ENCODE results near the gene SCNN1A. TPM values are rescaled to one million over a fixed set of nuclear protein-coding genes. Genes with fewer than 3 reads are reported as not detected.

Gene SCNN1A
- total RNA-seq, 1 experiment from 2014 or later = 2.9 TPM

DNA sequence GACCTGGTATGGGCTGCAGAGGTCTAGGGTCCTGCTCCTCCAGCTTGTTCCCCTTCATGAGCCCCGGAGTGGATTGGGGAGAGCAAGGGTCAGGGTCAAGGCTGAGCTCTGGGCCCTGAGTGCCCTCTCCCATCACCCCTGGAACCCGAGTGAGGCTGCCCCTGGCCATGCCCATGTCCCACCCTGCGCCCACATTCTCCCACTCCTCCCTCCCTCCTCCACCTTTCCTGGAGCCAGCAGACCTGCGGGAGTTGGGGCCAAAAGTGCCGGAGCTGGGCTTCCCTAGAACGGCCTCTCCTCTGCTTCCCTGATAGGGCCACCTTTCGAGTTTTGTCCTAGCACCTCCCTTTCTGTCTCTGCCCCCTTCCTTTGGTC, 590 bp downstream of the SCNN1A start:
- Histone ChIP-seq H2AFZ (ENCODE audit: low read length) (no peak overlapping the region), H3K27ac (ENCODE audit: low read length) (no peak overlapping the region), H3K9ac (ENCODE audit: low read length) (no peak overlapping the region), H3K36me3 (ENCODE audit: low read depth, low read length) (no peaks in the 10 kb centered on the region), H4K20me1 (ENCODE audit: low read length) (no peaks in the 10 kb centered on the region), H3K4me1 (ENCODE audit: insufficient read depth, low read length) (peaks cover 74% of the 10 kb centered on the region), H3K27me3 (ENCODE audit: low read length) (no peaks in the 10 kb centered on the region), H3K9me2 (replicated peaks; ENCODE audit: low read length) (no peaks in the 10 kb centered on the region), H3K79me2 (ENCODE audit: low read length) (0 out of 2 replicates have a peak, but pooled peaks cover 5% of the 10 kb centered on the region), H3F3A (ENCODE audit: low read length, unreplicated experiment) (peaks cover 5% of the 10 kb centered on the region), H3K4me3 (ENCODE audit: low read length) (no peak overlapping the region), H3K4me2 (ENCODE audit: low read length) (no peak overlapping the region), H3K9me3 (ENCODE audit: low read length) (no peaks in the 10 kb centered on the region)
- TF ChIP-seq EZH2phosphoT487 (IDR thresholded peaks at IDR 0.05; ENCODE audit: borderline replicate concordance, low read length) (no peak), EZH2 (IDR thresholded peaks at IDR 0.05; ENCODE audit: low read length, unreplicated experiment) (no peak)
- TF ChIP-seq, protein P1, sequence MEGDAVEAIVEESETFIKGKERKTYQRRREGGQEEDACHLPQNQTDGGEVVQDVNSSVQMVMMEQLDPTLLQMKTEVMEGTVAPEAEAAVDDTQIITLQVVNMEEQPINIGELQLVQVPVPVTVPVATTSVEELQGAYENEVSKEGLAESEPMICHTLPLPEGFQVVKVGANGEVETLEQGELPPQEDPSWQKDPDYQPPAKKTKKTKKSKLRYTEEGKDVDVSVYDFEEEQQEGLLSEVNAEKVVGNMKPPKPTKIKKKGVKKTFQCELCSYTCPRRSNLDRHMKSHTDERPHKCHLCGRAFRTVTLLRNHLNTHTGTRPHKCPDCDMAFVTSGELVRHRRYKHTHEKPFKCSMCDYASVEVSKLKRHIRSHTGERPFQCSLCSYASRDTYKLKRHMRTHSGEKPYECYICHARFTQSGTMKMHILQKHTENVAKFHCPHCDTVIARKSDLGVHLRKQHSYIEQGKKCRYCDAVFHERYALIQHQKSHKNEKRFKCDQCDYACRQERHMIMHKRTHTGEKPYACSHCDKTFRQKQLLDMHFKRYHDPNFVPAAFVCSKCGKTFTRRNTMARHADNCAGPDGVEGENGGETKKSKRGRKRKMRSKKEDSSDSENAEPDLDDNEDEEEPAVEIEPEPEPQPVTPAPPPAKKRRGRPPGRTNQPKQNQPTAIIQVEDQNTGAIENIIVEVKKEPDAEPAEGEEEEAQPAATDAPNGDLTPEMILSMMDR (conservative IDR thresholded peaks at IDR 0.05; ENCODE audit: low read depth, low read length) = no peak
- ATAC-seq (no peak), DNase-seq (no peak)
- CTCF ChIA-PET = no interaction called here
- BruUV-seq (replicated peaks) = no TSS peak
- POLR2A ChIA-PET (ENCODE audit: unreplicated experiment) = interaction anchor here (1.0 kb wide), 1 partner anchor 12 kb away, joined by 7 read pairs; no protein-coding TSS in a partner anchor
- intact Hi-C loops (cut with micrococcal nuclease) = no loop called here

DNA sequence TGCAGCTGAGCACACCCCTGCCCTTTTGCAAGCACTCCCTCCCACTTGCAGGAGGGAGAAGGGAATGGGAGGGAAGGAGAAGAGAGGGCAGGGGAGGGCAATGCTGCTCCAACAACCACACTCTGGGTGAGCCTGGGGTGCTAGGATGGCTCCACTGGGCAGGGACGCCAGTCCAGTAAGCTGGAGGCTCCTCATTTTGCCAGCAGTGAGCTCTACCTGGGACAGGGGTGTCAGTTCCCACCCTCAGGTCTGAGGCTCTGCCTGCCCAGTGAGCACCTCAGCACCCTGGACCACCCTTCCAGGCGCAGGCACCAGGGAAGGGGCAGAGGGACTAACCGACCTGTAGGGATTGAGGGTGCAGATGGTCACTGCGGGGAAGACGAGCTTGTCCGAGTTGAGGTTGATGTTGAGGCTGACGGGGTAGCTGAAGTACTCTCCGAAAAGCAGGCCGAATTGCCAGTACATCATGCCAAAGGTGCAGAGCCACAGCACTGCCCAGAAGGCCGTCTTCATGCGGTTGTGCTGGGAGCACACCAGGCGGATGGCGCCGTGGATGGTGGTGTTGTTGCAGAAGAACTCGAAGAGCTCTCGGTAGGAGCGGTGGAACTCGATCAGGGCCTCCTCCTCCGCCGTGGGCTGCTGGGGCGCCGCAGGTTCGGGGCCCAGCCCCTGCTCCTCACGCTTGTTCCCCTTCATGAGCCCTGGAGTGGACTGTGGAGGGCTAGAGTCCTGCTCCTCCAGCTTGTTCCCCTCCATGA, 1.2 kb downstream of the SCNN1A start:
- Histone ChIP-seq H3K9me3 (ENCODE audit: low read length) (no peaks in the 10 kb centered on the region), H2AFZ (ENCODE audit: low read length) (no peak overlapping the region), H3K27me3 (ENCODE audit: low read length) (no peaks in the 10 kb centered on the region), H3K79me2 (ENCODE audit: low read length) (0 out of 2 replicates have a peak, but pooled peaks cover 5% of the 10 kb centered on the region), H3K9me2 (replicated peaks; ENCODE audit: low read length) (no peaks in the 10 kb centered on the region), H3F3A (ENCODE audit: low read length, unreplicated experiment) (peaks cover 5% of the 10 kb centered on the region), H3K4me1 (ENCODE audit: insufficient read depth, low read length) (peaks cover 75% of the 10 kb centered on the region), H3K4me2 (ENCODE audit: low read length) (peak overlapping the region; percentile 81; the same call in 1 of the 2 replicates), H4K20me1 (ENCODE audit: low read length) (no peaks in the 10 kb centered on the region), H3K4me3 (ENCODE audit: low read length) (no peak overlapping the region), H3K27ac (ENCODE audit: low read length) (peak overlapping the region; percentile 98), H3K36me3 (ENCODE audit: low read depth, low read length) (no peaks in the 10 kb centered on the region), H3K9ac (ENCODE audit: low read length) (no peak overlapping the region)
- POLR2A ChIA-PET (ENCODE audit: unreplicated experiment) = no interaction called here
- CTCF ChIA-PET = no interaction called here
- ATAC-seq (no peak), DNase-seq (no peak)
- TF ChIP-seq, protein P1 (conservative IDR thresholded peaks at IDR 0.05; ENCODE audit: low read depth, low read length) = no peak
- TF ChIP-seq EZH2phosphoT487 (IDR thresholded peaks at IDR 0.05; ENCODE audit: borderline replicate concordance, low read length) (no peak), EZH2 (IDR thresholded peaks at IDR 0.05; ENCODE audit: low read length, unreplicated experiment) (no peak)
- intact Hi-C loops (cut with micrococcal nuclease) = no loop called here
- no TSS peak for BruUV-seq (replicated peaks)

Measured in PC-3 (cell line).